Measurements from ENCODE around the gene OCA2. TPM values are rescaled to one million over a fixed set of nuclear protein-coding genes. Genes with fewer than 3 reads are reported as not detected.
"Not testable (repeated sequence)": the region's sequence is repeated elsewhere in the genome, so short reads cannot be mapped to it uniquely, and the experiment has no call there.

The OCA2 gene
- total RNA-seq, 1 experiment from 2014 or later = 0.57 TPM

DNA sequence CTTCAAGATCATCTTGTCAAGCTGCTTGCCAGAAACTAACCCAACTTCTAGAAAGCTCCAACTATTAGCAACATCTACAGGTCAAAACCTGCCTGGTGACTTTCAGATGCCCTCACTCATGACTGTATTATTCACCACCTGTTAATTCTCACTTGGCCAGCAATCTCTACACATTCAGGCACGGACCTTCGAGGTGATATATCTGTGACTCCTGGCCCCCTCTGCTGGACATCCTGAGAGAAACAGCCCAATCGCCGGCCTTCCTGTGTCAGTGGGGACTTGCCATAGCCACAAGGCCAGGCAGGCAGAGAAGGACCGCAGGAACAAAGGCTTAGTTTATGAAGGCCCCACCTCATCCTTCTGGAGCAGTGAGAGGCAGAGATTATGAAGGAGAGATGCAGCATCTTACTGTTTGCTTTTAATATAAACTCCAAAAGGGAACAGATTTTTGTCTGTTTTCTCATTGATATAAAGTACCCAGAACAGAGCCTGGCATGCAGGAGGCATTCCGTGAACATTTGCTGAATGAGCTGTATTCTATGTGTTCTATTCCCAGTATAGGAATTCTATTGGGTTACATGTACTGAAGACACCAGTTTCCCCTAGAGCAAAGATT, 24.4 kb upstream of the OCA2 start:
- ChIA-PET CTCF (no interaction called here), POLR2A (no interaction called here)
- Histone ChIP-seq H3K4me1 (no peaks in the 10 kb centered on the region), H3K36me3 (ENCODE audit: control insufficient read depth, insufficient read depth, low read length) (peaks cover 2% of the 10 kb centered on the region), H3K4me3 (ENCODE audit: low read depth, low read length) (no peak overlapping the region), H3K9me3 (no peaks in the 10 kb centered on the region), H3K27me3 (replicated peaks; ENCODE audit: control insufficient read depth, insufficient read depth, low read length) (no peaks in the 10 kb centered on the region)
- no peaks in the 10 kb centered on the region for H3K9me3 Mint-ChIP-seq (ENCODE audit: unreplicated experiment)
- peaks cover 8% of the 10 kb centered on the region for H3K4me1 Mint-ChIP-seq (ENCODE audit: low read depth, unreplicated experiment)
- no TSS peak for BruUV-seq (replicated peaks)
- peaks cover 46% of the 10 kb centered on the region for H3K36me3 Mint-ChIP-seq (ENCODE audit: insufficient read depth, unreplicated experiment)
- TF ChIP-seq CTCF (IDR thresholded peaks at IDR 0.05; ENCODE audit: insufficient read depth in 1 of 2, low read depth in 1 of 2, low read length in 1 of 2, severe bottlenecking in 1 of 2, unreplicated experiment in 1 of 2) = peak; percentile 76 to 83
- intact Hi-C loops (cut with micrococcal nuclease; ENCODE audit: unreplicated experiment) = loop anchor here (1.0 kb wide), 2 partner anchors 24 to 37 kb away; partner anchors contain the start of gene OCA2
- no peak overlapping the region for H3K4me3 Mint-ChIP-seq (ENCODE audit: unreplicated experiment)
- H3K27me3 Mint-ChIP-seq (ENCODE audit: insufficient read depth, unreplicated experiment) = no peaks in the 10 kb centered on the region
- DNase-seq = peak; percentile 80 to 86
- H3K27ac Mint-ChIP-seq (ENCODE audit: unreplicated experiment) = peak overlapping the region; percentile 58

GRCh38 chr15:28122038-28122949, 23.2 kb upstream of the OCA2 start:
- Mint-ChIP-seq H3K4me3 (ENCODE audit: unreplicated experiment) (no peak overlapping the region), H3K27ac (ENCODE audit: unreplicated experiment) (no peak overlapping the region), H3K36me3 (ENCODE audit: insufficient read depth, unreplicated experiment) (peaks cover 46% of the 10 kb centered on the region), H3K4me1 (ENCODE audit: low read depth, unreplicated experiment) (peaks cover 8% of the 10 kb centered on the region), H3K27me3 (ENCODE audit: insufficient read depth, unreplicated experiment) (no peaks in the 10 kb centered on the region), H3K9me3 (ENCODE audit: unreplicated experiment) (no peaks in the 10 kb centered on the region)
- ChIA-PET CTCF (no interaction called here), POLR2A (no interaction called here)
- Histone ChIP-seq H3K27me3 (replicated peaks; ENCODE audit: control insufficient read depth, insufficient read depth, low read length) (no peaks in the 10 kb centered on the region), H3K9me3 (no peaks in the 10 kb centered on the region), H3K36me3 (ENCODE audit: control insufficient read depth, insufficient read depth, low read length) (peaks cover 2% of the 10 kb centered on the region), H3K4me3 (ENCODE audit: low read depth, low read length) (no peak overlapping the region), H3K4me1 (no peaks in the 10 kb centered on the region)
- intact Hi-C loops (cut with micrococcal nuclease; ENCODE audit: unreplicated experiment) = no loop called here
- no TSS peak for BruUV-seq (replicated peaks)
- no peak for DNase-seq
- TF ChIP-seq CTCF (IDR thresholded peaks at IDR 0.05; ENCODE audit: insufficient read depth in 1 of 2, low read depth in 1 of 2, low read length in 1 of 2, severe bottlenecking in 1 of 2, unreplicated experiment in 1 of 2) = no peak

DNA sequence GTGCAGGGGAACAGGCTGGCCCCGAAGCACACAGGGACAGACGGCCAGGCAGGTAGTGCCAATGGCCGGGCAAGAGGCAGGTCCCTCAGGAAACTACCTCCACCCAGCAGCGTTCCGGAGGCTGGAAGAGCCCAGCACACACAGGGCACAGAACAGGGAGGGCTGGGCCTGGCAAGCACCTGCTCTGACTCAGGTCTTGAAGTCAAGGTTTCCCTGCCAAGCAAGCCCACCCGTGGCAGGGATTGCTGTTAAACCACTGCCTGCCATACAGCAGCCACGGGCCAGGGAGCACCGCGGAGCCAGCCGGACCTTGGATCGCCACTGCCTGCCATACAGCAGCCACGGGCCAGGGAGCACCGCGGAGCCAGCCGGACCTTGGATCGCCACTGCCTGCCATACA, 22.5 kb upstream of the OCA2 start:
- H3K4me3 Mint-ChIP-seq (ENCODE audit: unreplicated experiment); DNase-seq; intact Hi-C loops (cut with micrococcal nuclease; ENCODE audit: unreplicated experiment); H3K4me3 ChIP-seq (ENCODE audit: low read depth, low read length); BruUV-seq (replicated peaks); H3K27me3 ChIP-seq (replicated peaks; ENCODE audit: control insufficient read depth, insufficient read depth, low read length); H3K36me3 ChIP-seq (ENCODE audit: control insufficient read depth, insufficient read depth, low read length); POLR2A ChIA-PET; CTCF ChIA-PET; H3K9me3 Mint-ChIP-seq (ENCODE audit: unreplicated experiment); H3K27ac Mint-ChIP-seq (ENCODE audit: unreplicated experiment); H3K4me1 Mint-ChIP-seq (ENCODE audit: low read depth, unreplicated experiment); H3K4me1 ChIP-seq; H3K9me3 ChIP-seq; H3K27me3 Mint-ChIP-seq (ENCODE audit: insufficient read depth, unreplicated experiment): not testable (repeated sequence)
- H3K36me3 Mint-ChIP-seq (ENCODE audit: insufficient read depth, unreplicated experiment) = peaks cover 45% of the 10 kb centered on the region

Measured in Caco-2 (cell line).